ENCODE results near the gene NDUFS7. TPM values are rescaled to one million over a fixed set of nuclear protein-coding genes. Genes with fewer than 3 reads are reported as not detected.

The NDUFS7 gene
- total and polyA plus RNA-seq, 2 donors, result 61.8 to 86.7 TPM

GRCh38 chr19:1370579-1371361, 12.9 kb upstream of the NDUFS7 start:
- H3K4me1 ChIP-seq (ENCODE audit: control insufficient read depth in 2 of 2, insufficient read depth in 2 of 2, low read length in 2 of 2), result peaks cover 0 to 13% of the 10 kb centered on the region in 2 donors
- no peaks in the 10 kb centered on the region for H3K9me3 ChIP-seq (ENCODE audit: control insufficient read depth in 2 of 2, insufficient read depth in 1 of 2, low read length in 1 of 2)
- H3K4me3 ChIP-seq (ENCODE audit: low read length in 2 of 2), result no peak overlapping the region
- 97% methylated on average over 52 of the region's 52 CpGs for WGBS
- H3K36me3 ChIP-seq (ENCODE audit: control insufficient read depth in 2 of 2, insufficient read depth in 2 of 2, low read length in 1 of 2), result peaks cover 60 to 66% of the 10 kb centered on the region in 2 donors
- no peaks in the 10 kb centered on the region for H3K27me3 ChIP-seq (ENCODE audit: control insufficient read depth in 2 of 2, insufficient read depth in 1 of 2, low read length in 1 of 2)
- no peak for DNase-seq (ENCODE audit: low read depth in 6 of 9, low spot score in 9 of 9)
- H3K27ac ChIP-seq (ENCODE audit: low read depth in 1 of 2, low read length in 1 of 2), result no peak overlapping the region

- H3K27me3 ChIP-seq (ENCODE audit: control insufficient read depth in 2 of 2, insufficient read depth in 1 of 2, low read length in 1 of 2), result no peaks in the 10 kb centered on the region
Measured at GRCh38 chr19:1373042-1373533, 10.6 kb upstream of the NDUFS7 start.

GRCh38 chr19:1373534-1374249, 10.0 kb upstream of the NDUFS7 start:
- Histone ChIP-seq H3K27ac (ENCODE audit: low read depth in 1 of 2, low read length in 1 of 2) (no peak overlapping the region), H3K4me1 (ENCODE audit: control insufficient read depth in 2 of 2, insufficient read depth in 2 of 2, low read length in 2 of 2) (no peaks in the 10 kb centered on the region), H3K9me3 (ENCODE audit: control insufficient read depth in 2 of 2, insufficient read depth in 1 of 2, low read length in 1 of 2) (no peaks in the 10 kb centered on the region), H3K4me3 (ENCODE audit: low read length in 2 of 2) (no peak overlapping the region), H3K27me3 (ENCODE audit: control insufficient read depth in 2 of 2, insufficient read depth in 1 of 2, low read length in 1 of 2) (no peaks in the 10 kb centered on the region), H3K36me3 (ENCODE audit: control insufficient read depth in 2 of 2, insufficient read depth in 2 of 2, low read length in 1 of 2) (peaks cover 49 to 58% of the 10 kb centered on the region in 2 donors)
- 95% methylated on average over 22 of the region's 22 CpGs for WGBS
- DNase-seq (ENCODE audit: low read depth in 6 of 9, low spot score in 9 of 9), result no peak

More at GRCh38 chr19:1373042-1373533, 10.6 kb upstream of the NDUFS7 start:
- no peak overlapping the region for H3K27ac ChIP-seq (ENCODE audit: low read depth in 1 of 2, low read length in 1 of 2)
- 98% methylated on average over 20 of the region's 20 CpGs for WGBS
- H3K9me3 ChIP-seq (ENCODE audit: control insufficient read depth in 2 of 2, insufficient read depth in 1 of 2, low read length in 1 of 2), result no peaks in the 10 kb centered on the region
- H3K36me3 ChIP-seq (ENCODE audit: control insufficient read depth in 2 of 2, insufficient read depth in 2 of 2, low read length in 1 of 2), result peaks cover 54 to 64% of the 10 kb centered on the region in 2 donors
- DNase-seq (ENCODE audit: low read depth in 6 of 9, low spot score in 9 of 9), result no peak
- no peaks in the 10 kb centered on the region for H3K4me1 ChIP-seq (ENCODE audit: control insufficient read depth in 2 of 2, insufficient read depth in 2 of 2, low read length in 2 of 2)
- no peak overlapping the region for H3K4me3 ChIP-seq (ENCODE audit: low read length in 2 of 2)

- WGBS, result 89% methylated on average over 12 of the region's 12 CpGs
- H3K27ac ChIP-seq (ENCODE audit: low read depth in 1 of 2, low read length in 1 of 2), result no peak overlapping the region
- no peak overlapping the region for H3K4me3 ChIP-seq (ENCODE audit: low read length in 2 of 2)
- peaks cover 45 to 52% of the 10 kb centered on the region in 2 donors for H3K36me3 ChIP-seq (ENCODE audit: control insufficient read depth in 2 of 2, insufficient read depth in 2 of 2, low read length in 1 of 2)
- no peaks in the 10 kb centered on the region for H3K4me1 ChIP-seq (ENCODE audit: control insufficient read depth in 2 of 2, insufficient read depth in 2 of 2, low read length in 2 of 2)
- no peak for DNase-seq (ENCODE audit: low read depth in 6 of 9, low spot score in 9 of 9)
- H3K9me3 ChIP-seq (ENCODE audit: control insufficient read depth in 2 of 2, insufficient read depth in 1 of 2, low read length in 1 of 2), result no peaks in the 10 kb centered on the region
- no peaks in the 10 kb centered on the region for H3K27me3 ChIP-seq (ENCODE audit: control insufficient read depth in 2 of 2, insufficient read depth in 1 of 2, low read length in 1 of 2)
Measured at GRCh38 chr19:1374250-1374577, 9.5 kb upstream of the NDUFS7 start.

- WGBS, result 95% methylated on average over 17 of the region's 17 CpGs
- DNase-seq (ENCODE audit: low read depth in 6 of 9, low spot score in 9 of 9), result no peak
- Histone ChIP-seq H3K4me3 (ENCODE audit: low read length in 2 of 2) (no peak overlapping the region), H3K4me1 (ENCODE audit: control insufficient read depth in 2 of 2, insufficient read depth in 2 of 2, low read length in 2 of 2) (no peaks in the 10 kb centered on the region), H3K9me3 (ENCODE audit: control insufficient read depth in 2 of 2, insufficient read depth in 1 of 2, low read length in 1 of 2) (no peaks in the 10 kb centered on the region), H3K27ac (ENCODE audit: low read depth in 1 of 2, low read length in 1 of 2) (no peak overlapping the region), H3K36me3 (ENCODE audit: control insufficient read depth in 2 of 2, insufficient read depth in 2 of 2, low read length in 1 of 2) (peaks cover 23 to 33% of the 10 kb centered on the region in 2 donors), H3K27me3 (ENCODE audit: control insufficient read depth in 2 of 2, insufficient read depth in 1 of 2, low read length in 1 of 2) (peaks cover 0 to 10% of the 10 kb centered on the region in 2 donors)
Measured at GRCh38 chr19:1376415-1376805, 7.3 kb upstream of the NDUFS7 start.

- Histone ChIP-seq H3K36me3 (ENCODE audit: control insufficient read depth in 2 of 2, insufficient read depth in 2 of 2, low read length in 1 of 2) (peaks cover 23 to 33% of the 10 kb centered on the region in 2 donors), H3K27me3 (ENCODE audit: control insufficient read depth in 2 of 2, insufficient read depth in 1 of 2, low read length in 1 of 2) (peaks cover 0 to 16% of the 10 kb centered on the region in 2 donors), H3K9me3 (ENCODE audit: control insufficient read depth in 2 of 2, insufficient read depth in 1 of 2, low read length in 1 of 2) (no peaks in the 10 kb centered on the region), H3K4me3 (ENCODE audit: low read length in 2 of 2) (no peak overlapping the region), H3K27ac (ENCODE audit: low read depth in 1 of 2, low read length in 1 of 2) (peak overlapping the region in 1 of 2 donors; percentile 4), H3K4me1 (ENCODE audit: control insufficient read depth in 2 of 2, insufficient read depth in 2 of 2, low read length in 2 of 2) (no peaks in the 10 kb centered on the region)
- 98% methylated on average over 43 of the region's 43 CpGs for WGBS
- no peak for DNase-seq (ENCODE audit: low read depth in 6 of 9, low spot score in 9 of 9)
Measured at GRCh38 chr19:1377176-1377964, 6.3 kb upstream of the NDUFS7 start.

GRCh38 chr19:1377965-1378785, 5.5 kb upstream of the NDUFS7 start:
- whole genome bisulfite sequencing, result 97% methylated on average over 33 of the region's 33 CpGs
- H3K27me3 ChIP-seq (ENCODE audit: control insufficient read depth in 2 of 2, insufficient read depth in 1 of 2, low read length in 1 of 2), result peaks cover 0 to 17% of the 10 kb centered on the region in 2 donors
- no peak overlapping the region for H3K4me3 ChIP-seq (ENCODE audit: low read length in 2 of 2)
- DNase-seq (ENCODE audit: low read depth in 6 of 9, low spot score in 9 of 9), result no peak
- peaks cover 18 to 28% of the 10 kb centered on the region in 2 donors for H3K36me3 ChIP-seq (ENCODE audit: control insufficient read depth in 2 of 2, insufficient read depth in 2 of 2, low read length in 1 of 2)
- no peaks in the 10 kb centered on the region for H3K9me3 ChIP-seq (ENCODE audit: control insufficient read depth in 2 of 2, insufficient read depth in 1 of 2, low read length in 1 of 2)
- H3K27ac ChIP-seq (ENCODE audit: low read depth in 1 of 2, low read length in 1 of 2), result no peak overlapping the region
- peaks cover 0 to 3% of the 10 kb centered on the region in 2 donors for H3K4me1 ChIP-seq (ENCODE audit: control insufficient read depth in 2 of 2, insufficient read depth in 2 of 2, low read length in 2 of 2)

- peaks cover 0 to 4% of the 10 kb centered on the region in 2 donors for H3K9me3 ChIP-seq (ENCODE audit: control insufficient read depth in 2 of 2, insufficient read depth in 1 of 2, low read length in 1 of 2)
- no peak overlapping the region for H3K27ac ChIP-seq (ENCODE audit: low read depth in 1 of 2, low read length in 1 of 2)
- 92% methylated on average over 27 of the region's 27 CpGs for WGBS
- H3K4me3 ChIP-seq (ENCODE audit: low read length in 2 of 2), result no peak overlapping the region
- peaks cover 8 to 18% of the 10 kb centered on the region in 2 donors for H3K36me3 ChIP-seq (ENCODE audit: control insufficient read depth in 2 of 2, insufficient read depth in 2 of 2, low read length in 1 of 2)
- H3K27me3 ChIP-seq (ENCODE audit: control insufficient read depth in 2 of 2, insufficient read depth in 1 of 2, low read length in 1 of 2), result peaks cover 0 to 17% of the 10 kb centered on the region in 2 donors
- peaks cover 2 to 6% of the 10 kb centered on the region in 2 donors for H3K4me1 ChIP-seq (ENCODE audit: control insufficient read depth in 2 of 2, insufficient read depth in 2 of 2, low read length in 2 of 2)
- no peak for DNase-seq (ENCODE audit: low read depth in 6 of 9, low spot score in 9 of 9)
Measured at GRCh38 chr19:1379126-1379905, 4.4 kb upstream of the NDUFS7 start.

All from thymus (tissue), 11 donors.